ENCODE data around the gene SELP. TPM values are rescaled to one million over a fixed set of nuclear protein-coding genes. Genes with fewer than 3 reads are reported as not detected.

Gene SELP
- total and polyA plus RNA-seq, 2 of the 13 experiments (the other 11 are each of a cell fraction or from before 2014, with no cell fraction given), result 0.11 TPM; not detected in 1

DNA sequence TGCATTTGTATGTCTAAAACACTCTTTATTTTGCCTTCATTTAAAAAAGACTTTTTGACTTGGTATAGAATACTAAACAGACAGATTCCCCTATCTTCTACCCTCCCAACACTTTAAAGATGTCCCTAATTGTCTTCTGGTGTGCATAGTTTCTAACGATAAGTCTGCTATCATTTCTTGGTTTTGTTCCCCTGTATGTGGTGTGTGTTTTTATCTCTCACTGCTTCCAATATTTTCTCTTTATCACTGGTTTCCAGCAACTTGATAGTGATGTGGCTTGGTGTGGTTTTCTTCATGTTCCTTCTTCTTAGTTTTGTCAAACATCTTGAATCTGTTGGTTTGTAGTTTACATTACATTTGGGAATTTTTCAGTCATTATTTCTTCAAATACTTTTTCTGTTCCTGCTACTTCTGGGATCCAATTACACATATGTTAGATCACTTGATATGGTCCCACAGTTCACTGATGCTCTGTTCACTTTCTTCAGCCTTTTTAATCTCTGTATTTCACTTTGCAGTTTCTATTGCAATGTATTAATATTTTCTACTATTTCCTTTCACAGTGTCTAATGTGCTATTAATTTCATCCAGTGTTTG lies 66.8 kb downstream of the SELP start:
- no peak overlapping the region for H3K4me2 ChIP-seq (ENCODE audit: low read depth, low read length)
- H3K9ac ChIP-seq (ENCODE audit: insufficient read depth, low read depth, low read length), result no peak overlapping the region
- TF ChIP-seq CHCHD3 (CRISPR knock-in tag; IDR thresholded peaks at IDR 0.05) (no peak), ZBTB42 (CRISPR knock-in tag; IDR thresholded peaks at IDR 0.05) (no peak), FLYWCH1 (CRISPR knock-in tag; IDR thresholded peaks at IDR 0.05) (no peak), ZBTB7B (CRISPR knock-in tag; IDR thresholded peaks at IDR 0.05) (no peak), IRX3 (CRISPR knock-in tag; IDR thresholded peaks at IDR 0.05; ENCODE audit: borderline replicate concordance, low read depth) (no peak), NFYC (CRISPR knock-in tag; IDR thresholded peaks at IDR 0.05) (no peak), FOSL1 (CRISPR knock-in tag; IDR thresholded peaks at IDR 0.05; ENCODE audit: borderline replicate concordance) (no peak), RFXAP (CRISPR knock-in tag; IDR thresholded peaks at IDR 0.05; ENCODE audit: borderline replicate concordance) (no peak), ZNF138 (CRISPR knock-in tag; IDR thresholded peaks at IDR 0.05; ENCODE audit: low read depth) (no peak), ELF1 (CRISPR knock-in tag; IDR thresholded peaks at IDR 0.05) (no peak), GFI1 (CRISPR knock-in tag; IDR thresholded peaks at IDR 0.05; ENCODE audit: borderline replicate concordance) (no peak), HIVEP1 (CRISPR knock-in tag; IDR thresholded peaks at IDR 0.05) (no peak), ZEB1 (IDR thresholded peaks at IDR 0.05; ENCODE audit: insufficient replicate concordance, low read depth) (no peak)
- TF ChIP-seq, protein P1, sequence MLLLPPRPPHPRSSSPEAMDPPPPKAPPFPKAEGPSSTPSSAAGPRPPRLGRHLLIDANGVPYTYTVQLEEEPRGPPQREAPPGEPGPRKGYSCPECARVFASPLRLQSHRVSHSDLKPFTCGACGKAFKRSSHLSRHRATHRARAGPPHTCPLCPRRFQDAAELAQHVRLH (CRISPR knock-in tag; IDR thresholded peaks at IDR 0.05; ENCODE audit: borderline replicate concordance, low read depth), result no peak
- H3K9me3 ChIP-seq (ENCODE audit: low read length), result peaks cover 13% of the 10 kb centered on the region
- ATAC-seq, result no peak
- POLR2A ChIA-PET, result no interaction called here
- no peak for FAIRE-seq
- peaks cover 4% of the 10 kb centered on the region for H3K79me2 ChIP-seq (ENCODE audit: insufficient read depth, low read length)
- no peak overlapping the region for H2AFZ ChIP-seq (ENCODE audit: low read length)
- WGBS (ENCODE audit: low lambda C conversion rate), result 97% methylated on average over 1 of the region's 1 CpG
- H3K27me3 ChIP-seq (ENCODE audit: control insufficient read depth in 1 of 2, insufficient read depth in 2 of 2, low read length in 2 of 2), result no peaks in the 10 kb centered on the region
- H3K4me3 ChIP-seq (replicated peaks in 1 of 3; ENCODE audit: insufficient read depth in 1 of 3, low read depth in 2 of 3, low read length in 3 of 3), result no peak overlapping the region
- in situ Hi-C loops (cut with HindIII; ENCODE audit: extremely low pct_ligation_motif_present, low pct_unique_long_range_greater_than_20kb) (no loop called here), intact Hi-C loops (cut with micrococcal nuclease; ENCODE audit: unreplicated experiment) (no loop called here)
- peaks cover 17 to 61% of the 10 kb centered on the region in 2 experiments for H3K36me3 ChIP-seq (replicated peaks in 1 of 2; ENCODE audit: control insufficient read depth in 1 of 2, insufficient read depth in 2 of 2, low read length in 2 of 2)
- CTCF ChIA-PET (ENCODE audit: low intra/inter-chr PET ratio, low total read pairs), result no interaction called here
- no peak overlapping the region for H3K27ac ChIP-seq (ENCODE audit: extremely low read length, insufficient read depth, low read length)
- H3K4me1 ChIP-seq (ENCODE audit: insufficient read depth, low read length), result peaks cover 40% of the 10 kb centered on the region
- no peaks in the 10 kb centered on the region for H4K20me1 ChIP-seq (ENCODE audit: insufficient read depth, low read length)
- no peak for DNase-seq (ENCODE audit: low spot score)
- BruUV-seq (replicated peaks), result no TSS peak

Measured in HepG2 (cell line).